ENCODE results near the gene NDUFB11.

The NDUFB11 gene

DNA sequence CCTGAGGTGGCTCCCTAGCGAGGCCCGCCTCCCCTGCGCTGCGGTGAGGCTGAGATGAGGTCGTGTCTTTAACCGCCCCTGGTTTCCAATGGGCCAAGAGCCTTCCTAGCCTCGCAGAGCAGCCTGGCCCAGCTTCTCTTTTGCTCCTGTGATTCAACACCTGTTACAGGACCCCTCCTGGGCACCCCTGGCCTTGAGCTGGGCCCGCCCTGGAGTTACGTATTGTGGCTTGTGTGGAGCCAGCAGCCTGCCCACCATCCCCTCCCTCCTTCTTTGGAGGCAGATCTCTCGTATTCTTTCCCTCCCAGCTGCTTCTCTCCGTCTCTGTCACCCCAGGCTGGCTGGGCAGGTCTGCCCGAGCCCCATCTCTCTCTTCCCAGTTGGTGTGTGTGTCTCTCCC lies 29.9 kb upstream of the NDUFB11 start:
- DNase-seq: no peak

DNA sequence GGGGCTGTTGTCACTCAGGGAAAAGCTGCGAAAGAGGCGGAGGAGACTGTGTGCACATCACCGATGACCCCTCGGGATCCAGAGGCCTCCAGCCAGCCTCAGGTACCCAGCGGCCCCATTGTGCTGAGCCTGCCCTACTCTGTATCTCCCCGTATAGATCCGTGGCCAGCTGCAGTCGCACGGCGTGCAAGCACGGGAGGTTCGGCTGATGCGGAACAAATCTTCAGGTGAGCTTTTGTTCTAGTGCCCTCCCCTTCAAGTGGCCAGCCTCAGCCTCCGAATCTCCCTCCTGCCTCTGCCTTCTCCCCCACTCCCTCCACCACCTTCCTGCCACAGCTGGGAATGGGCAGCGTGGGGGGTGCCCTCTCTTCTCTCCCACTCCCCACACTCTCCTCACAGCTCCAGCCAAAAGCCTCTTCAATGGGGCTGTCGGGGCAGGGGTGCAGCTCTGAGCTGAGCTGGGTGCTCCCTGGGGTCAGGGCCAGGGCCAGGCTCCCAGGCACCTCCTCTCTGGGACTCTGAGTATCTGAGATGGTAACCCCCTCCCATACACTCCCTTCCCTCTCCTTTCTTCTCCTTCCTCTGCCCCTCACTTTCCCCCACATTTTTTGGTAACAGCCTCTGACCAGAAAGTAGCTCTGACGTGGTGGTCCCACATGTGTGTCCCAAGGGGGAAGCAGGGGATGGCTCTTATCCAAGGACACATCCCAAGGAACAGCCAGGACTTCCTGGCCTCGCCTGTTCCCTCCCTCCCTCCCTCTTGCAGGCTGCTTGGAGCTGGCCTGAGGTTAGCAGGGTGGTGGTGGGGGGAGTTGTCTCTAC lies 28.7 kb upstream of the NDUFB11 start:
- no peak for DNase-seq

DNA sequence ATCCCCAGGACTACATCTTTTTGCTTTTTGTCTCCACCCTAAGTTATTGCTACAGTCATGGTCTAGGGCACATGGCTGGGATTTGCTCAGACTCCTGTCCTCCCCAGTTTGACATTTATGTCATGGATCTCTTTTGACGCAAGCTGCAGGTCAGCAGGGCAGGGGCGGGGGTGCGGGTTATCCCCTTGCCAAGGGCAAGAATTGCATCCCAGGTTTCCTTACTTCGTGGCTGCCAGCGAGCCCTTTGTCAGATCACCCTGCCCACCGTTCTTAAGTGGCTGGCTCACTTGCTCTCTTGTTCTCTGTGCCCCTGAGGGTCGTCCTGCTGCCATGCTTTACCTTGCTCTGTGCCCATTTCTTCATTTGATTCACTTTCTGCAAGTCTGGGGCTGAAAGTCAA lies 28.0 kb upstream of the NDUFB11 start:
- DNase-seq: no peak

DNA sequence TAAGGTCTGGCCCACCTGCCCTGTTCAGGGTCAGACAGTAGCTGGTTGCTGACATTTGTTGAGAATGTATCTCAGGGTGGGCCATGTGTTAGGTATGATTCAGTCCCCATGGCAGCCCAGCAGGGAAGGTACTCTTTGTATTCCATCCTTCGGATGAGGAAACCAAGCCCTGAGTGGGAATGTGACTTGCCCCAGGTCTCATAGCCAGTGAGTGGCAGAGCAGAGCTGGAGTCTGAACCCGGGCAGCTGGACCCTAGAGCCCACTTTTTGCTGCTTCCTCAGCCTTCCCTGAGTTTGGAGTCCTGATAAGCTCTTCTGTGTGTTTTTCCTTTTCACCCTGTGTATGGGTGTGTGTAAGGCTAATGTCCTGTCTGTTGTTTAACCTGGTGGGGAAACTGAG lies 27.5 kb upstream of the NDUFB11 start:
- no peak for DNase-seq

DNA sequence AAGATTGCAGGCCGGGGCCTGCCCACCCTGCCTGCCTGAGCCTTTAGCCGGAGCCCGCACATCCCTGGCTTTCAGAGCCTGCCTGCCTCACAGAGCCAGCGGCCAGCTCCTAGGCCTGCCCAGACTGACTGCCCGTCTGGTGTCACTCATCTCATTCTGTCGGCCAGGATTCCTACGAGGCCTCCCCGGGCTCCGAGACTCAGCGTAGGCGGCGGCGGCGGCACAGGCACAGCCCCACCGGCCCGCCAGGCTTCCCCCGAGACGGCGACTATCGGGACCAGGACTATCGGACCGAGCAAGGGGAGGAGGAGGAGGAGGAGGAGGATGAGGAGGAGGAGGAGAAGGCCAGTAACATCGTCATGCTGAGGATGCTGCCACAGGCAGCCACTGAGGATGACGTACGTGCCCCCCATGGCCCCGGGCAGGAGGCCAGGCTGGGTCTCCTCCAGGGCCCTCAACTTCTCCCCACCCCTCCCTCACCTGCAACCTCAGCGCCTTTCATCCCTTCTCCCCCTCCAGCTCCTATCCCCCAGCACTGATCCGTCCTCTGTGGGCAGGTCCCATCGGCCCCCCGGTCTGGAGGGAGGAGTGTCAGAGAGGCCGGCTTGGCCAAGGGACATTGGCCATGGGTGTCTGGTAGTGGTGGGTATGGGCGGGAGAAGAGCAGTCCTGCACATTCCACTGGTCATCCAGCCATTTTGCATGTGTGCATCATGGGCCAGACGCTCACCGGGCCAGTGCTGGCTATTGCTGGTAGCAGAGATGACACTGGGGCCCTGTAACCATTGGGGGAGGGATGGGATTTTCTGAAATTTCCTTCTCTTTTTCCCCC lies 26.6 kb upstream of the NDUFB11 start:
- no peak for DNase-seq

DNA sequence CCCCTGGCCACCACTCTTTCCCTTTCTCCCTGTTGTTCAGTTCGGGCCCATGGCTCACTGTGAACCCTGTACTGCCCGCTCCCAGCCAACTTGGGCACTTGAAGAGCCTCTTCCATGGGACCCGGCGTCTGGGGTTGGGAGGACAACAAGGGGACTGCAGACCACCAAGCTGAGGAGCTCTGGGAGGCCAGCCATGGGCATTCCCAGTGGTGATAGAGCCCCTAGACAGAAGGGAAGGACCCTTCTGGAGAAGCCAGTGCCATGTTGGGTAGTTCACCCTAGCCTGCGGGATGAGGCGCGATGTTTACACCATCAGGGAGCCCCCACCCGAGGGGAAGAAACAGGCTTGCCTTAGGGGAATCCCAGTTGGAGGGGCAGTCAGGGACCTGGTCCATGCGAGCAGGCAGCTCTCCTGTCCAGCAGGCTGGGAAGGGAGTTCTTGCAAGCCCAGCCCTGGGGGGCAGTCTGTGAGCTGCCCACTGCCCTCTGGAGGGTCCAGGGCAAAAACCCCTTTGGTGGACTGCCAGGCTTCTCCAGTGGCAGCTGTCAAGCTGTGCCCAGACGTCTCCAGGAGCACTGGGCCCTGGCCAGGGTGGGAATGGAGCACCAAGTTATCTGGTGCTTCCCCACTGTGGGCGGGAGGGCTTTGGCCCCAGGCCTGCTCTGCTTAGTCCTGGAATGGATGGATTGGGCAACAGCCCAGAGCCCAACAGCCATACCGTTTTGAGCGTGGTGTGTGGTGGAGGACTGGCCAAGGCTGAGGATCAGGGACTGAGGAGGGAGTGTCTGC lies 25.4 kb upstream of the NDUFB11 start:
- no peak for DNase-seq

DNA sequence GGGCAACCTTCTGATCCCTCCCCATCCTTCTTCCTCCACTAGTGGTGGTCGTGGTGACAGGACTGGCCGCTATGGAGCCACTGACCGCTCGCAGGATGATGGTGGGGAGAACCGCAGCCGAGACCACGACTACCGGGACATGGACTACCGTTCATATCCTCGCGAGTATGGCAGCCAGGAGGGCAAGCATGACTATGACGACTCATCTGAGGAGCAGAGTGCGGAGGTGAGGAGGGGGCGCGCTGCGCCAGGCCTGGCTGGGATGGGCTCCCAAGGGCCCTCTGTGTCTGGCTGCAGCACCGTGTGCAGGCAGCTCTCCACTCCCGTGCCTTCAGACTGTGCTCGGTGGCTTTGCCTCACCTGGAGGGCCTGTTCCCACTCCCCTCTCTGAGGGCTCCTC lies 24.8 kb upstream of the NDUFB11 start:
- no peak for DNase-seq

DNA sequence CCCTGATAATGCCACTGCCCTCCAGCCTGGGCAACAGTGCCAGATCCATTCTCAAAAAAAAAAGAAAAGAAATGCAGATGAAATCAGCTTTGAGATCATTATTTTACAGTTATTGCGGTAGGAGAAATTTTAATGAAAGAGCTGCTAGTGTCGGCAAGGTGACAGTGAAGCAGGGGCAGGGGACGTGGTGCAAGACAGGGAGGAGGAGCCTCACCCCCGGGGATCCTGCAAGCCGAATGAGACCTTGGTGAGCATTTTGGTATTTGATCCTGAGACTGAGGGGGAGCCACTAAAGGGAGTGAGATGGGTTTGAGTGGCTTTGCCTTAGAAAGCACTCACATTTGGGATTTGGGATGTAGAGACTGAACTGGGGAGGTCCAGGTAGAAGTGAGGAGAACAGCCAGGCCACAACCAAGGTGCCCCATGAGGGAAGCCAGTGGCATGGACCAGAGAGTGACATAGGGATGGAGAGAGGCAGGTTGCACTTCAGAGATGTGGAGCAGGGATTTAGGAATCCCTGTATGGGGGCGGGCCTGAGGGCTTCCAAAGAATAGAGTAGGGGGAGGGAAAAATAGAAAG lies 24.1 kb upstream of the NDUFB11 start:
- no peak for DNase-seq

DNA sequence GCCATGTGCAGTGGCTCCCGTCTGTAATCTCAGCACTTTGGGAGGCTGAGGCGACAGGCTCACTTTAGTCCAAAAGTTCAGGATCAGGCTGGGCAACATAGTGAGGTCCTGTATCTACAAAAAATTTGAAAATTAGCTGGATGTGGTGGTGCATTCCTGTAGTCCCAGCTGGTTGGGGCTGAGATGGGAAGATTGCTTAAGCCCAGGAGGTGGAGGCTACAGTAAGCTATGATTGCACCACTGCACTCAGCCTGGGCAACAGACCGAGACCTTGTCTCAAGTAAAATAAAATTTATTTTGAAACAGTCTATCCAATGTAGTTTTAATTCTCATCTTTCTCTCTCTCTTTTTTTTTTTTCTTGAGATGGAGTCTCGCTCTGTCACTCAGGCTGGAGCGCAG lies 21.6 kb upstream of the NDUFB11 start:
- no peak for DNase-seq

DNA sequence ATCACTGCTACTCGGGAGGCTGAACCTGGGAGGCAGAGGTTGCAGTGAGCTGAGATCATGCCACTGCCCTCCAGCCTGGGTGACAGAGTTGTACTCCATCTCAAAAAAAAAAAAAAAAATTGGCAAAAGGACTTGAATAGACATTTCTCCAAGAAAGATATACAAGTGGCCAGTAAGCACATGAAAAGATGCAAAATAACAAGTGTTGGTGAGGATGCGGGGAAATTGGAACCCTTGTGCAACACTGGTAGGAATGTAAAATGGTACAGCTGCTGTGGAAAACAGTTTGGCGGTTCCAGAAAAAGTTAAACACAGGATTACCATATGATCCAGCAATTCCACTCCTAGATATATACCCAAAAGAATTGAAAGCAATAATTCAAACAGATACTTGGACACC lies 19.9 kb upstream of the NDUFB11 start:
- DNase-seq: no peak

DNA sequence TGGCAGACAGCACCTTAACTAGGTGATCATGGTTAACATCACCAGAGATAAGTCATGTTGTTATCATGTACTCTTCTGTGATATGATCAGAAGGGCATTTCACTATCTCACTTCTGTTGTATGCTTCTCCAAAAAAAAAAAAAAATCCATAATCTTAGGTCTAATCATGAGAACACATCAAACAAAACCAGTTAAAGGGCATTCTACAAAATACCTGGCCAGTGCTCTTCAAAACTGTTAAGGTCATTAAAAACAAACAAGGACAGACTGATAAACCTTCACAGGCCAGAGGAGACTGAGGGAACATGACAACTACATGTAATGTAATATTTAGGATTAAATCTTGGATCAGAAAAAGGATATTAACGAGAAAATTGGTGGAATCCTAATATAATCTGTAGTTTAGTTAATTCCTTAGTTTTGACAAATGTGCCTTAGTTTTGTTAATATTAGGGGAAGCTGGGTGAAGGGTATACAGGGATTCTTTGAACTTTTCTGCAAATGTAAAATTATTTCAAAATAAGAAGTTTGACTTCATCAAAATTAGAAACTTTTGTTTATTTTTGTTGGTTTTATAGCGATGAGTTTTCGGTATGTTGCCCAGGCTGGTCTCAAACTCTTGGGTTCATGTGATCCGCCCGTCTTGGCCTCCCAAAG lies 18.6 kb upstream of the NDUFB11 start:
- no peak for DNase-seq

DNA sequence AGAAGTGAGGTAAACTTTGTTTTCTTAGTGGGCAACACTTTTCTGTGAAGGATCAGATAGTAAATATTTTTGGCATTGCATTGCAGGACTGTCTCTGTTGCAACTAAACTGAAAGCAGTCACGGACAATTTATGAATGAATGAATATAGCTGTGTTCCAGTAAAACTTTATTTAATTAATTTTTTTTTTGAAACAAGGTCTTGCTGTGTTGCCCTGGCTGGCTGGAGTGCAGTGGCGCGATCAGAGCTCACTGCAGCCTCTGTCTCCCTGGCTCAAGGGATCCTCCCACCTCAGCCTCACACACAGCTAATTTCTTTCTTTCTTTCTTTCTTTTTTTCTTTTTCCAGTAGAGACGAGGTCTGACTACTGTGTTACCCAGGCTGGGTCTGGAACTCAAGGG lies 16.3 kb upstream of the NDUFB11 start:
- DNase-seq: no peak

DNA sequence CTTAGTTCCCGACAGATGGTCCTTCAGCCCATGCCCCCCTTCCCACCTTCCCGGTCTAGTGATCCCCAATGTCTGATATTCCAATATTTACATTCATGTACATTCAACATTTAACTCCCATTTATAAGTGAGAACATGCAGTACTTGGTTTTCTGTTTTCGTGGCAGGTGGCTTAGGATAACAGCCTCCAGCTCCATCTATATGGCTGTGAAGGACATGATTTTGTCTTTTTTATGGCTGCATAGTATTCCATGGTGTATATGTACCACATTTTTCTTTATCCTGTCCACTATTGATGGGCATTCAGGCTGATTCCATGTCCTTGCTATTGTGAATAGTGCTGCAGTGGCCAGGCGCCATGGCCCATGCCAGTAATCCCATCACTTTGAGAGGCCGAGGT lies 14.3 kb upstream of the NDUFB11 start:
- DNase-seq: no peak

DNA sequence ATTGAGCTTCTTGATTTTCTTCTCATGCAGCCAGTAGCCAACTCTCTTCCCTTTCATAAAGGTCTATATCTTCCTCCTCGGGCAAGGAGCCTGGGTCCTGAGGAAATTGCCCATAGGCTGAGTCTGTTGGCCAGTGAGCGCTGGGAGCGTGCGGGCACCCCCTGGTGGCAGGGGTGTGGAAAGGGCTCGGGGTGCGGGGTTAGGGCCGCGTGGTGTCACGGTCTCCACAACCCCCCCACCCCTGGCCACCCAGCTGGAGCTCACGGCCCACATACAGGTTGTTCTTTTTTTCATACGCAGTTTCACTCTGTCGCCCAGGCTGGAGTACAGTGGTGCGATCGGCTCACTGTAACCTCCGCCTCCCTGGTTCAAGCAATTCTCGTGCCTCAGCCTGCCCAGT lies 13.6 kb upstream of the NDUFB11 start:
- DNase-seq: no peak

DNA sequence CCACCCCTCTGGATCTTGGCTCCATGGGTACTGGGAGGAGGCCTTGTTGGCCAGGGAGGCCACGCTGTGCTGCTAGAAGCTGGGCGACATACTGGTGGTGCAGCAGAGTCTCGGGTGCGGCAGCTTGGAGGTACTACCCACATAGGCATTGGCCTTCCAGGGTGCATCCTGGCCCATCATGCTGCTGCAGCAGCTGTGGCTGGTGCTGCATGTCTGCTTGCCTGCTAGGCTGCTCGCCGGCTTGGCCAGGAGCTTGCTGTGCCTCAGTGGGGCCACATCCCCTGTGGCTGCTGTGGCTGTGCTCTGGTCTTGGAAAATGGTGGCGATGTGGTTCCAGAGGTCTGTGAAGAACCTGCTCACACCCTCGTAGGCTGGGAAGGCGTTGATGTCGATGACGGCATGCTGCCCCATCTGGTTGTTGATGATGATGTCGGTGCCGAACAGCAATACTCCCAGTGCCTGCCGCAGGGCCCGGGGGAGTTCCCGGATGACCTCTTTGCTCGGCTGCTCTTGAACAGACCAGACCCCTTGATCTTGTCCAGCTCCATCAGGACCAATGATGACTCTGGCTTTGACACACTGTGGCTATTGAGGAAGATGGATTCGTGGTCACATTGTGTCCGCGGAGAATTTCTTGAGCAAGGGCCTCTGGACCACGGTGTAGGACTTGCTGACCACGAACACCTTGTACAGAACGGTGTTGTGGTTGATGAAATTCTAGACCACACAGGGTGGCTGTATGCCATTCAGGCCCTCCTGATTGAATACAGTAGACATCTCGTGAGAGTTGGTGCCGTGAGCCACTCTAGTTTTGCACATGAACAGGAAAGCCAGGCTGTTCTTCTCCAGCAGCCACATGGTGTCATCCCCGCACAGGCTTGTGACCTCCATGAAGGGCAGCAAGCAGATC lies 12.4 kb upstream of the NDUFB11 start:
- DNase-seq: no peak

DNA sequence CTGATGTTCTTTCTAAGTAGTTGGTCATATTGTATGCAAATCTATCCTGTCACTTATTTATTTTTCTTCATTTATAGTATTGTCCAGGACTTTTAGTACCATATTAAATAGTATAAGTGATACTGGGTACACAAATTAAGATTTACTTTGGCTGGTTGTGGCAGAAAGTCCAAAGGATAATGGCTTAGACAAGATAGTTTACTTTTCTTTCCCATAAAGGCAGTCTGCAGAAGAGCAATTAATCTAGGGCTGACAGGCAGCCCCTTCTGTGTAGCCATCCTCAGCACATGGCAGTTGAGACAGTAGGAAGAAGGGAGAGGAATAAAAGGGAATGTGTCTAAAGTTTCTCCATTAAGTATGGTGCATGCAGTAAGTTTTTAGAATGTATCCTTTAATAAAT lies 6.9 kb upstream of the NDUFB11 start:
- no peak for DNase-seq

DNA sequence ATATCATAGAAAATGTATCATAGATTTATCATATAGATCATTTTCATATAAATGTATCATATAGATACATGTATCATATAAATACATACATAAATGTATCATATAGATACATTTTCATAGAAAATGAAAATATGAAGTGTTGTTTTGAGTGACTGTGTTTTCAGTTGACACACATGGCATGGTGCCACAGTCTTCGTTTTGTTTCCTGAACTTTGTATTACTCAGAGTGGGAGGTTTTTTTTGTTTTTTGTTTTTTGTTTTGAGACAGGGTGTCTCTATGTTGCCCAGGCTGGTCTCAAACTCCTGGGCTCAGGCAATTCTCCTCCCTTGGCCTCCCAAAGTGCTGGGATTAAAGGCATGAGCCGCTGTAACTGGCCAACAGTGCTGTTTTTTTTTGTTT lies 4.4 kb upstream of the NDUFB11 start:
- DNase-seq: no peak

DNA sequence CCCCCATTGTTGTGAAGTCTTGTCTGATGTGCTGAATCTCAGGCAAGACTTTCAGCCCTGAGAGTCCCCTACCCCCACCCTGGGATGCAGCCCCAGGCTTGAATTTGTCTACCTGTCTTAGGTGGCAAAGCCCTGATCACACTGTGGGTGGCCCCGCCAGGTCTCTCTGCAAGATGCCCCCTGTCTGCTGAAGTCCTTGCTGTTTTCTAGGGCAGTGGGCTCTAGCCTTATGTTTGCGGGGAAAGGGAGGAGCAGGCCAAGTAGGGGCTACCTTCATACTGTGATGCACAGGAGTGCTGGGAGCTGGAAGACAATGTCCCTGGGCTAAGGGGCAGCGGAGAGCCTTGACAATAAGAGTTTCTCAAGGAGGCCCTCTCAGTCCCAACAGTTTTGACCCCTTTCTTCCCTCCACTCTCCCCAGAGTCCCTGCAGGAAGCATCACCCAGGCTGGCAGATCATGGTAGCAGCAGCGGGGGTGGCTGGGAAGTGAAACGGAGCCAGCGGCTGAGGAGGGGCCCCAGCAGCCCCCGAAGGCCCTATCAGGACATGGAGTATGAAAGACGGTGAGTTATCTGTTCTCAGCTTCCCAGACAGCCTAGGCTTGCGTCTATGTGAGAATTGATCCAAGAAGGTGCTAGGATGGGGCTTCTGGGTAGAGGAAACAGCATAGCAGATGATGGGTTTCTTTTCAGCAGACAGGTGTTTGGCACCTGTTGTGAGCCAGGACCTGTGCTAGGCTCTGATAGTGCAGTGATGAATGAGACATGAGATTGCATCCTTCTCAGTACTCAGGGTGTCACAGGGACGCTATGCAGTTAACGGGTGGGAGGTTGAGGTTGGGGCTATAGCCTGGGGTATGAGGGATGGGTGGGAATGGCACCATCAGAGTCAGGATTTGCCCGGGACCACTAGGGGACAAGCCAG lies 2.7 kb upstream of the NDUFB11 start:
- DNase-seq: no peak

DNA sequence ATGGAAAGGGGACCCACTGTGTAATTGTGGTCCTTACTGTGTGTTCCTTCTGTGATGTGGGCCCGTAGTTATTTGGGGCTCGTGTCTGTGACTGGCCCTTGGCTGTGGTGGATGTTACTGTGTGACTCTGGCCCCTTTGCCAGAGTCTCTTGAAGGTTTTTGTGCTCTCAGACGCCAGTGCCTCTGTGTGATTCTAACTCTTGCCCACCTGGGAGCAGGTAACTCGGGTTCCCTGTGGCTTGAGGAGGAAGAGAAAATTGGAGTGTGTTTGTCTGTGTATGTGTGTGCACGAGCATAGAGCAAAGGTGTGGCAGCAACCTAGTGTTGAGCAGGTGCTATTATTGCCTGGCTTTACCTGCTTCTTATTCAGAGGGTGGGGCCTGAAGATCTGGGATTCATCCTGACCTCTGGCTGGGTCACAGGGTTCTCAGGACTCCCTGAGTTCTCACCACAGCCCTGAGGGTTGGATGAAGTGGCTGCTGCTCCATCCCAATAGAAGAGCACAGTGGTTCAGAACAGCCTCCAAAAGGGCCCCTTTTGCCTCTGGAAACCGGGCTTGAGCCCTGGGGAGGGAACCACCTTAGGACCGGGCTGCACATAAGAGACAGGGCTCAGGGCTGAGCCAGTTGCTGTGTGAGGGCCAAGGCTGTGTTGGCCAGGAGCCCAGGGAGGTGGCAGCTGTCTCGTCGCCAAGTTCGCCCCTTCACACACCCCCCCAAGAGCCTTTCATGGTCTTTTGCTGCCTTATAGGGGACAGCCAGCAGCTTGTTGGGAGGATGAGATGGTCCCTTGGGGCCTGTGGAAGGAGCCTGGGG lies 1.8 kb upstream of the NDUFB11 start:
- no peak for DNase-seq
